ENCODE measurements around the gene SLC33A1. TPM values are rescaled to one million over a fixed set of nuclear protein-coding genes. Genes with fewer than 3 reads are reported as not detected.

The SLC33A1 gene
- total RNA-seq, 2 experiments from 2014 or later: 18.5 to 19.8 TPM

- Mint-ChIP-seq H3K4me3 (no peak overlapping the region), H3K27me3 (peaks cover 3% of the 10 kb centered on the region), H3K4me1 (ENCODE audit: low read depth) (peaks cover 24% of the 10 kb centered on the region), H3K27ac (no peak overlapping the region), H3K9me3 (no peaks in the 10 kb centered on the region), H3K36me3 (ENCODE audit: low read depth) (peaks cover 21% of the 10 kb centered on the region)
- POLR2A ChIA-PET: no interaction called here
- CTCF ChIA-PET: interaction anchor here (0.6 kb wide), 1 partner anchor 25 kb away, joined by 3 read pairs; no protein-coding TSS in a partner anchor
- TF ChIP-seq CTCF (IDR thresholded peaks at IDR 0.05): no peak
- DNase-seq (no peak), ATAC-seq (no peak)
- intact Hi-C loops (cut with micrococcal nuclease): no loop called here
These were observed 49.9 kb downstream of the SLC33A1 start for GRCh38 chr3:155804323-155804722.

- intact Hi-C loops (cut with micrococcal nuclease): no loop called here
- Mint-ChIP-seq H3K4me3 (no peak overlapping the region), H3K36me3 (ENCODE audit: low read depth) (peaks cover 48% of the 10 kb centered on the region), H3K27me3 (no peaks in the 10 kb centered on the region), H3K4me1 (ENCODE audit: low read depth) (peaks cover 9% of the 10 kb centered on the region), H3K27ac (no peak overlapping the region), H3K9me3 (peaks cover 8% of the 10 kb centered on the region)
- no peak for TF ChIP-seq CTCF (IDR thresholded peaks at IDR 0.05)
- POLR2A ChIA-PET: interaction anchor here (0.7 kb wide), 1 partner anchor 28 kb away, joined by 3 read pairs; no protein-coding TSS in a partner anchor
- DNase-seq (no peak), ATAC-seq (no peak)
- CTCF ChIA-PET: no interaction called here
These were observed 61.7 kb downstream of the SLC33A1 start for GRCh38 chr3:155792532-155792931.

GRCh38 chr3:155791190-155791589, 63.0 kb downstream of the SLC33A1 start:
- POLR2A ChIA-PET: no interaction called here
- CTCF ChIA-PET: no interaction called here
- ATAC-seq (no peak), DNase-seq (no peak)
- H3K27ac Mint-ChIP-seq: no peak overlapping the region
- intact Hi-C loops (cut with micrococcal nuclease): no loop called here
- no peaks in the 10 kb centered on the region for H3K27me3 Mint-ChIP-seq
- H3K36me3 Mint-ChIP-seq (ENCODE audit: low read depth): peaks cover 36% of the 10 kb centered on the region
- H3K4me3 Mint-ChIP-seq: no peak overlapping the region
- no peak for TF ChIP-seq CTCF (IDR thresholded peaks at IDR 0.05)
- peaks cover 8% of the 10 kb centered on the region for H3K4me1 Mint-ChIP-seq (ENCODE audit: low read depth)
- H3K9me3 Mint-ChIP-seq: peaks cover 8% of the 10 kb centered on the region

- no peak overlapping the region for H3K27ac Mint-ChIP-seq
- no peak for TF ChIP-seq CTCF (IDR thresholded peaks at IDR 0.05)
- H3K4me3 Mint-ChIP-seq: no peak overlapping the region
- peaks cover 14% of the 10 kb centered on the region for H3K4me1 Mint-ChIP-seq (ENCODE audit: low read depth)
- intact Hi-C loops (cut with micrococcal nuclease): no loop called here
- ChIA-PET CTCF (no interaction called here), POLR2A (no interaction called here)
- H3K9me3 Mint-ChIP-seq: peaks cover 8% of the 10 kb centered on the region
- H3K36me3 Mint-ChIP-seq (ENCODE audit: low read depth): peaks cover 32% of the 10 kb centered on the region
- DNase-seq: no peak
- no peak for ATAC-seq
- no peaks in the 10 kb centered on the region for H3K27me3 Mint-ChIP-seq
These were observed 63.8 kb downstream of the SLC33A1 start for GRCh38 chr3:155790272-155790925.

- CTCF ChIA-PET: no interaction called here
- peaks cover 6% of the 10 kb centered on the region for H3K9me3 Mint-ChIP-seq
- no peak for DNase-seq
- peaks cover 10% of the 10 kb centered on the region for H3K4me1 Mint-ChIP-seq (ENCODE audit: low read depth)
- H3K27me3 Mint-ChIP-seq: no peaks in the 10 kb centered on the region
- intact Hi-C loops (cut with micrococcal nuclease): no loop called here
- no peak for TF ChIP-seq CTCF (IDR thresholded peaks at IDR 0.05)
- H3K4me3 Mint-ChIP-seq: no peak overlapping the region
- no peak overlapping the region for H3K27ac Mint-ChIP-seq
- H3K36me3 Mint-ChIP-seq (ENCODE audit: low read depth): peaks cover 21% of the 10 kb centered on the region
- no peak for ATAC-seq
- POLR2A ChIA-PET: interaction anchor here (0.6 kb wide), 1 partner anchor 172 kb away, joined by 3 read pairs; no protein-coding TSS in a partner anchor
These were observed 68.4 kb downstream of the SLC33A1 start for GRCh38 chr3:155785662-155786295.
